HG03139 (cell line): Measurements from ENCODE around the gene ZNF770.

Experiments
- ATAC-seq: cut with Tn5 transposase; IDR thresholded peaks from one replicate; pipeline ENCODE4 v1.9.1; 2021; ENCODE audit not compliant: unreplicated experiment

ZNF770 gene

GRCh38 chr15:34988027-34988902 is at the start of gene ZNF770:
TSS of gene ZNF770 (minus strand) at chr15:34988287. CDS start at chr15:34983434, 4,853 bp downstream.
- peak; percentile 70 for ATAC-seq

- ATAC-seq: no peak
Measured at GRCh38 chr15:35028235-35028984, 40.3 kb upstream of the ZNF770 start.

- no peak for ATAC-seq
Measured at GRCh38 chr15:35023804-35024203, 35.7 kb upstream of the ZNF770 start.

- ATAC-seq: no peak
Measured at GRCh38 chr15:35020974-35021373, 32.9 kb upstream of the ZNF770 start.

- ATAC-seq: no peak
Measured at GRCh38 chr15:35019404-35020327, 31.6 kb upstream of the ZNF770 start.

GRCh38 chr15:35014241-35014640 is 26.2 kb upstream of the ZNF770 start:
- ATAC-seq: no peak

GRCh38 chr15:35013370-35013769 is 25.3 kb upstream of the ZNF770 start:
- ATAC-seq: no peak

- no peak for ATAC-seq
Measured at GRCh38 chr15:35007397-35007796, 19.3 kb upstream of the ZNF770 start.

GRCh38 chr15:35005933-35006332 is 17.8 kb upstream of the ZNF770 start:
- ATAC-seq: no peak

- ATAC-seq: no peak
Measured at GRCh38 chr15:35003928-35004327, 15.8 kb upstream of the ZNF770 start.

- no peak for ATAC-seq
Measured at GRCh38 chr15:35000511-35000910, 12.4 kb upstream of the ZNF770 start.

- ATAC-seq: no peak
Measured at GRCh38 chr15:34999906-35000305, 11.8 kb upstream of the ZNF770 start.

- ATAC-seq: no peak
Measured at GRCh38 chr15:34994925-34995324, 6.8 kb upstream of the ZNF770 start.

- peak; percentile 92 for ATAC-seq
Measured at GRCh38 chr15:34993877-34994276, 5.8 kb upstream of the ZNF770 start.

GRCh38 chr15:34993412-34993811 is 5.3 kb upstream of the ZNF770 start:
- ATAC-seq: no peak

GRCh38 chr15:34987609-34988026 is 469 bp downstream of the ZNF770 start:
- no peak for ATAC-seq

- no peak for ATAC-seq
Measured at GRCh38 chr15:34986771-34987480, 1.2 kb downstream of the ZNF770 start.

- ATAC-seq: no peak
Measured at GRCh38 chr15:34986326-34986725, 1.8 kb downstream of the ZNF770 start.

GRCh38 chr15:34984889-34985630 is 3.0 kb downstream of the ZNF770 start:
- no peak for ATAC-seq

- no peak for ATAC-seq
Measured at GRCh38 chr15:34976743-34977142, 11.3 kb downstream of the ZNF770 start.
